Activated CD8-positive, alpha-beta memory T cell treated with anti-CD3 and anti-CD28 coated beads for 36 hours (primary cell): ENCODE measurements around the gene FRMPD1. TPM values are rescaled to one million over a fixed set of nuclear protein-coding genes. Genes with fewer than 3 reads are reported as not detected.

Source experiments
- CTCF ChIA-PET: fragments of 350-600 bp; sonication (Branson Sonifier 250); formaldehyde crosslinking; loops from one replicate; lab custom pipeline; 2021; ENCODE audit warnings: antibody characterized with exemption; lab: Charles Lee
- POLR2A ChIA-PET: fragments of 350-600 bp; sonication (Branson Sonifier 250); formaldehyde crosslinking; loops from one replicate; lab custom pipeline; 2021; ENCODE audit warnings: antibody characterized with exemption; lab: Charles Lee
- total RNA-seq, 2 experiments: library from RNA; stranded (reverse); gene quantifications; one replicate each; pipeline ENCODE4 v1.2.3, GENCODE V29; 2021

Gene FRMPD1
- total RNA-seq, 2 experiments from 2014 or later, result not detected

GRCh38 chr9:37676411-37676830, 25.7 kb downstream of the FRMPD1 start:
- POLR2A ChIA-PET, result no interaction called here

GRCh38 chr9:37677435-37677834, 26.7 kb downstream of the FRMPD1 start:
- POLR2A ChIA-PET, result no interaction called here
- CTCF ChIA-PET, result interaction anchor here (0.7 kb wide), 1 partner anchor 35 kb away, joined by 3 read pairs; no protein-coding TSS in a partner anchor

More at GRCh38 chr9:37676411-37676830, 25.7 kb downstream of the FRMPD1 start:
- CTCF ChIA-PET, result interaction anchor here (0.6 kb wide), 1 partner anchor 131 kb away, joined by 3 read pairs; no protein-coding TSS in a partner anchor

GRCh38 chr9:37678789-37679273, 28.1 kb downstream of the FRMPD1 start:
- ChIA-PET CTCF (no interaction called here), POLR2A (no interaction called here)

GRCh38 chr9:37679649-37680402, 29.1 kb downstream of the FRMPD1 start:
- ChIA-PET POLR2A (no interaction called here), CTCF (no interaction called here)

- ChIA-PET CTCF (no interaction called here), POLR2A (no interaction called here)
Measured at GRCh38 chr9:37682951-37683350, 32.2 kb downstream of the FRMPD1 start.

GRCh38 chr9:37683531-37684371, 33.0 kb downstream of the FRMPD1 start:
- ChIA-PET POLR2A (no interaction called here), CTCF (no interaction called here)

- POLR2A ChIA-PET, result no interaction called here
- CTCF ChIA-PET, result no interaction called here
Measured at GRCh38 chr9:37692622-37693221, 42.0 kb downstream of the FRMPD1 start.

- CTCF ChIA-PET, result no interaction called here
- POLR2A ChIA-PET, result no interaction called here
Measured at GRCh38 chr9:37693260-37693659, 42.5 kb downstream of the FRMPD1 start.

- POLR2A ChIA-PET, result no interaction called here
Measured at GRCh38 chr9:37694355-37694754, 43.6 kb downstream of the FRMPD1 start.

GRCh38 chr9:37696528-37696927, 45.8 kb downstream of the FRMPD1 start:
- ChIA-PET CTCF (no interaction called here), POLR2A (no interaction called here)

More at GRCh38 chr9:37694355-37694754, 43.6 kb downstream of the FRMPD1 start:
- CTCF ChIA-PET, result no interaction called here

- CTCF ChIA-PET, result no interaction called here
- POLR2A ChIA-PET, result no interaction called here
Measured at GRCh38 chr9:37700131-37700530, 49.4 kb downstream of the FRMPD1 start.

- CTCF ChIA-PET, result no interaction called here
Measured at GRCh38 chr9:37700900-37701299, 50.1 kb downstream of the FRMPD1 start.

GRCh38 chr9:37705787-37706186, 55.0 kb downstream of the FRMPD1 start:
- ChIA-PET POLR2A (no interaction called here), CTCF (no interaction called here)

More at GRCh38 chr9:37700900-37701299, 50.1 kb downstream of the FRMPD1 start:
- POLR2A ChIA-PET, result no interaction called here

- ChIA-PET CTCF (no interaction called here), POLR2A (no interaction called here)
Measured at GRCh38 chr9:37706290-37706689, 55.5 kb downstream of the FRMPD1 start.

GRCh38 chr9:37707748-37708147, 57.0 kb downstream of the FRMPD1 start:
- ChIA-PET CTCF (no interaction called here), POLR2A (no interaction called here)

- CTCF ChIA-PET, result no interaction called here
- POLR2A ChIA-PET, result no interaction called here
Measured at GRCh38 chr9:37710046-37710445, 59.3 kb downstream of the FRMPD1 start.

GRCh38 chr9:37715260-37715659, 64.5 kb downstream of the FRMPD1 start:
- ChIA-PET POLR2A (interaction anchor here (0.6 kb wide), 1 partner anchor 457 kb away, joined by 3 read pairs; no protein-coding TSS in a partner anchor), CTCF (no interaction called here)

GRCh38 chr9:37715991-37716505, 65.3 kb downstream of the FRMPD1 start:
- CTCF ChIA-PET, result no interaction called here
- POLR2A ChIA-PET, result interaction anchor here (0.6 kb wide), 1 partner anchor 457 kb away, joined by 3 read pairs; no protein-coding TSS in a partner anchor

- ChIA-PET POLR2A (no interaction called here), CTCF (no interaction called here)
Measured at GRCh38 chr9:37719526-37719925, 68.8 kb downstream of the FRMPD1 start.
